Mesodermal cell (in vitro differentiated cells): ENCODE results near the gene ZFP3.
"Not testable (repeated sequence)": the region's sequence is repeated elsewhere in the genome, so short reads cannot be mapped to it uniquely, and the experiment has no call there.

Experiments
- H3K27ac ChIP-seq: 2 replicates; pipeline ENCODE4 v1.7.0; 2013; ENCODE audit warnings: mild to moderate bottlenecking, low read depth, low read length, moderate library complexity; ENCODE audit not compliant: severe bottlenecking
- H3K36me3 ChIP-seq: 2 replicates; pipeline ENCODE4 v1.7.1; 2013; ENCODE audit warnings: mild to moderate bottlenecking, low read length, moderate library complexity; ENCODE audit not compliant: control insufficient read depth, insufficient read depth
- H3K4me1 ChIP-seq: one replicate; pipeline ENCODE4 v1.7.1; 2013; ENCODE audit warnings: mild to moderate bottlenecking, low read length; ENCODE audit not compliant: insufficient read depth, control insufficient read depth, poor library complexity, severe bottlenecking
- H3K4me3 ChIP-seq: 2 replicates; pipeline ENCODE4 v1.7.0; 2013; ENCODE audit warnings: low read length, control low read depth, mild to moderate bottlenecking; ENCODE audit not compliant: insufficient read depth, poor library complexity, severe bottlenecking; ENCODE audit errors: extremely low read depth
- H3K9me3 ChIP-seq: 2 replicates; pipeline ENCODE4 v1.7.1; 2013; ENCODE audit warnings: mild to moderate bottlenecking, low read length, moderate library complexity; ENCODE audit not compliant: control insufficient read depth
- WGBS, 2 experiments: methylation state at CpG; one replicate each; pipeline ENCODE4 v1.1.5; 2013; ENCODE audit warnings: missing lambda C conversion rate in 2 of 2; ENCODE audit not compliant: insufficient coverage in 2 of 2; 5-methylcytosine and 5-hydroxymethylcytosine counted together

Gene ZFP3

GRCh38 chr17:5133311-5133710 is 55.0 kb downstream of the ZFP3 start:
- Histone ChIP-seq H3K4me1 (no peaks in the 10 kb centered on the region), H3K4me3 (no peak overlapping the region), H3K9me3 (no peaks in the 10 kb centered on the region), H3K27ac (no peak overlapping the region), H3K36me3 (no peaks in the 10 kb centered on the region)
- 92 to 94% methylated on average over 4 to 6 of the region's 8 CpGs for WGBS, 2 experiments

DNA sequence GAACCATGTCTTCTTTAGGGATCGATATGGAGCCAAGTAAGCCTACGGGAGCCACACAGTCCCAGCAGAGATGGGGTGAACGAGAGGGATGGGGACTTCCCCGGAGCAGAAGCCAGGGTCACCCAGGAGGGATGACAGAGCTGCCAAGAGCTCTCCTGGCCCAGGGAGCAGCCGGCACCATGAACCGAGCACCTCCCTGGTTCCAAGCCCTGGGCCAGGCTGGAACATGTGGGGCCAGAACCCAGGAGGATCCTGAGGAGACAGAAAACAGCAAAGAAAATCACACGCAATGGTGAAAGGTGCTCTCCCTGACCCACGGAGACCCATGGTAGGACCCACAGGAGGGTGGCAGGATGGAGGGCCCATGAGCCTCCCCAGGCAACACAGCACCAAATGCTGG is 55.7 kb downstream of the ZFP3 start:
- H3K9me3 ChIP-seq, H3K4me1 ChIP-seq, H3K27ac ChIP-seq, H3K36me3 ChIP-seq, H3K4me3 ChIP-seq: not testable (repeated sequence)
- WGBS, 2 experiments, result 93 to 97% methylated on average over 7 to 8 of the region's 8 CpGs

GRCh38 chr17:5134571-5134970 is 56.3 kb downstream of the ZFP3 start:
- H3K4me1 ChIP-seq, H3K36me3 ChIP-seq, H3K27ac ChIP-seq, H3K4me3 ChIP-seq, H3K9me3 ChIP-seq: not testable (repeated sequence)
- WGBS, 2 experiments, result 86 to 91% methylated on average over 8 to 11 of the region's 11 CpGs

GRCh38 chr17:5135131-5135712 is 57.0 kb downstream of the ZFP3 start:
- not testable (repeated sequence) for H3K27ac ChIP-seq, H3K9me3 ChIP-seq, H3K36me3 ChIP-seq, H3K4me3 ChIP-seq, H3K4me1 ChIP-seq
- 91 to 93% methylated on average over 6 of the region's 8 CpGs for WGBS, 2 experiments

DNA sequence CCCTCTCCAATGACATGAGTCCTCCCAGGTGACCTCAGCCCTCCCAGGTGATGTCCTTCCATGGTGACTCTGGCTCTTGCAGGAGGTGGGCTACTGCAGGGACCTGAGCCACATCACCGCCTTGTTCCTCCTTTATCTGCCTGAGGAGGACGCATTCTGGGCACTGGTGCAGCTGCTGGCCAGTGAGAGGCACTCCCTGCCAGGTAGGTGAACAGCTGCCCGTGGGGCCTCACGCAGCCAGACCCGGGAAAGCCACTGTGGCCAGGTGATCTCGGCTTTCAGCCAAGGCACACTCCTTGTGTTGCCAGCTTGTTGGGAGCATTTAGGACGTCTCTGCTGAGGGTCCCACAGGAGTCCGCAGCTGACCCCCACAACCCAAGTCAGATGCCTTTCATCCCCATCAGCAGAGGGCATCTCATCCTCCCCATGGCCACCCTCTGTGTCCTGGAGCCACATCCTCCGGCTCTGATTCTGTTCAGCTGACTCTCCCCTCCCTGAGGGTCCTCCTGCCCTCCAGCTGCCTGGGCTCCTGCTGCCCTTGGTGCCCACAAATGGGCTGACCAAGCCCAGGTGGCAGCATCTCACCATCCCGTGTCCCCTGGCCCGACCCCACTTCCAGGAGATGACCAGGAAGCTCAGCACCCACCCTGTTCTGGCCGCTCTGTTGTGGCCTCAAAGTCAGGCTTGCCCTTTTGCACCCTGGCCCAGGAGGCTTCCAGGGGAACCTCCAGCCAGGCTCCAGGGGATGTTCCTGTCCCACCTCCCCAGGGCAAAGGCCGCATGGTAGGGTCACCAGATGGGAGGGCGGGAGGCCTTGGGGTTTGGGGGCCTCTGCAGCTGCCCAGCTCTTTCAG is 57.7 kb downstream of the ZFP3 start:
- no peaks in the 10 kb centered on the region for H3K4me1 ChIP-seq
- no peak overlapping the region for H3K27ac ChIP-seq
- H3K36me3 ChIP-seq, result no peaks in the 10 kb centered on the region
- no peaks in the 10 kb centered on the region for H3K9me3 ChIP-seq
- WGBS, 2 experiments, result 73 to 77% methylated on average over 11 to 13 of the region's 14 CpGs
- H3K4me3 ChIP-seq, result no peak overlapping the region

DNA sequence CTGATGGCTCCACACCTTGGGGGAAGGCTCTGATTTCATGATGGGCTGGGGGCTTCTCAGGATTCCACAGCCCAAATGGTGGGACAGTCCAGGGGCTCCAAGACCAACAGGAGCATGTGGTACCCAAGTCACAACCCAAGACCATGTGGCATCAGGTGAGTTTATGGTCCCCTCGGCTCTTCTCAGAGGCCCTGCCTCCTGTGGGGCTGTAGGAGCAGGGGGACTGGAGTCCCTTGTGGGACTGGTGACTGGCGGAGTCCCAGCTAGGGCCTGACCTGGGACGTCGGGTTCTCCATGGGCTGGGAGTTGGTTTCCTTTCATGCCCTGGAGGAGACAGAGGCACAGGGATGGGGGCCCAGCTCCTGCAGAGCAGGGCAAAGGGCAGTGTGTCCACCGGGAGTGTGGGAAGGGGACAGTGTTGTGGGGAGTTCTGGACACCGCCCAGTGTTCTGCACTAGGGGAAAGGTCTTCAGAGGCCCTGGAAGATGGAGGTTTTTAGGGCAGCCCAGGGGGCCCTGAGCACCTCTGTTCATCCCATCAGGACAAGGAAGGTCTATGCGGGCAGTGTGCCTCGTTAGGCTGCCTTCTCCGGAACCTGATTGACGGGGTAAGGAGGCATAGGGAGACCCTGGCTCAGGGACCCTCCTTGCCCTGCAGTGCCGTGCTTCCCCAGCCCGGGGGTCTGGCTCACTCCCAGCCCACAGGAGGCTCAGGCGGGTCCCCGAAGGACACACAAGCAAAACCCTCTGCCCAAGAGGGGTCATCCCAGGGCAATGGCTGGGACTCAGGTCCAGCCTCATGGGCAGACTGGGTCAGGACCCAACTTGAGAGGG is 58.5 kb downstream of the ZFP3 start:
- H3K9me3 ChIP-seq, H3K27ac ChIP-seq, H3K4me3 ChIP-seq, H3K4me1 ChIP-seq, H3K36me3 ChIP-seq: not testable (repeated sequence)
- WGBS, 2 experiments, result 94 to 98% methylated on average over 11 to 12 of the region's 14 CpGs

DNA sequence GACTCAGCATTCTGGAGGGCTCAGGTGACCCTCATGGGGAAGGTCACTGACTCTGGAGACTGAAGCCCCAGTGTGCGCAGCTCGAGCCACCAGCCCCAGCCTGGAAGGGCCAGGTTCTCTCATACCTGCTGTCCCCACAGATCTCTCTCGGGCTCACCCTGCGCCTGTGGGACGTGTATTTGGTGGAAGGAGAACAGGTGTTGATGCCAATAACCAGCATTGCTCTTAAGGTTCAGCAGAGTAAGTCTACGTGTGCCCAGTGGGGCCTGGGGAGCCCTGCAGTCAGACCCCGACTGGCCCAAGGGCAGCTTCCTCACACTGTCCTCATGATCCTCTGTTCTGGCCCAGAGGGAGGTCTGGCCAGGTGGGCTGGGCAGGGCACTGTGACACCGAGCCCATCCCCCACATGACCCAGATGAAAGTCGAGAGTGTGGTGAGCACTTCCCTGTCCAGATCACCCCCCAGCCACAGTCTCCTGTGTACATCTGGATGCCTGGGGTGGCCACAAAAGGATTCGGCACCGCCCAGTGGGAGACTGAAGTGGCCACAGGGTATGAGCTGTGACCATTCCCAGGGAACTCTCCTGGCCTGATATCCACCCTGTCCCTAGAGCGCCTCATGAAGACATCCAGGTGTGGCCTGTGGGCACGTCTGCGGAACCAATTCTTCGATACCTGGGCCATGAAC is 59.4 kb downstream of the ZFP3 start:
- not testable (repeated sequence) for H3K36me3 ChIP-seq, H3K9me3 ChIP-seq, H3K4me3 ChIP-seq, H3K27ac ChIP-seq, H3K4me1 ChIP-seq
- WGBS, 2 experiments, result 89 to 97% methylated on average over 10 to 12 of the region's 15 CpGs

GRCh38 chr17:5138198-5138544 is 59.9 kb downstream of the ZFP3 start:
- 90 to 99% methylated on average over 3 to 9 of the region's 9 CpGs for WGBS, 2 experiments
- H3K27ac ChIP-seq, H3K36me3 ChIP-seq, H3K4me3 ChIP-seq, H3K4me1 ChIP-seq, H3K9me3 ChIP-seq: not testable (repeated sequence)

DNA sequence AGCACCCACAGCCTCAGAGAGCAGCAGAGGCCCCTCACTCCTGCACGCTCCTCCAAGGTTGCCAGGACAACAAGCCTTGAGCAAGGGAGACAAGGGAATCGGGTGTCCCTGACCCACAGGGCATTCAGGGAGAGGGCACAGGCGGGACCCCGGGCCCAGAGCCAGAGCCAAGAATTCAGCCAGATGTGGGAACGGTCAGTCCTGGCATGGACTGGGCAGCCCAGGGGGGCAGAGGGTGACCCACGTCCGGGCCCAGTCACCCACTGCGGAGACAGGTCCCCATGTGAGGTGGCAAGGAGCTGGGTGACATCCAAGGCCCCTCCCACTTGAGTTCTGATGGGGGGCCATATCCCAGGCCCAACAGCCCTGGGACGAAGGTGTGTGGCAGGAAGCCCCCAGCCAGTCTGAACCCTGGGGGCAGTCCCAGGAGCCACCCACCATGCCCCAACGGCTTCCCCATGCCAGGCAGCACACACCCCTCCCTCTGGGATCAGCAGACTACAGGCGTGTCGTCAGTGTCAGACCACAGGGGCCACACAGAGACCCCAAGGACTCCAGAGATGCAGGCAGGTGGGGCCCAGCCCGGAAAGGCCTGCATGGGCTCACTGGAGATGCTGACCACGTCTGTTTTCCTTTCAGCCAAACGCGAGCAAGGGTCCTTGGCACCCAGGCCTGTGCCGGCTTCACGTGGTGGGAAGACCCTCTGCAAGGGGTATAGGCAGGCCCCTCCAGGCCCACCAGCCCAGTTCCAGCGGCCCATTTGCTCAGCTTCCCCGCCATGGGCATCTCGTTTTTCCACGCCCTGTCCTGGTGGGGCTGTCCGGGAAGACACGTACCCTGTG is 60.6 kb downstream of the ZFP3 start:
- Histone ChIP-seq H3K4me3 (no peak overlapping the region), H3K9me3 (no peaks in the 10 kb centered on the region), H3K4me1 (no peaks in the 10 kb centered on the region), H3K27ac (no peak overlapping the region), H3K36me3 (no peaks in the 10 kb centered on the region)
- 92 to 94% methylated on average over 19 to 23 of the region's 24 CpGs for WGBS, 2 experiments

DNA sequence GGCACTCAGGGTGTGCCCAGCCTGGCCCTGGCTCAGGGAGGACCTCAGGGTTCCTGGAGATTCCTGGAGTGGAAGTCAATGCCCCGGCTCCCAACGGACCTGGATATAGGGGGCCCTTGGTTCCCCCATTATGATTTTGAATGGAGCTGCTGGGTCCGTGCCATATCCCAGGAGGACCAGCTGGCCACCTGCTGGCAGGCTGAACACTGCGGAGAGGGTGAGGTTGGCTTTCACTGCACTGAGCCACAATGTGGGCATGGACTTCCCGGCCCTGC is 61.1 kb downstream of the ZFP3 start:
- H3K4me1 ChIP-seq, result no peaks in the 10 kb centered on the region
- no peaks in the 10 kb centered on the region for H3K36me3 ChIP-seq
- H3K9me3 ChIP-seq, result no peaks in the 10 kb centered on the region
- no peak overlapping the region for H3K4me3 ChIP-seq
- WGBS, 2 experiments, result 85 to 93% methylated on average over 5 of the region's 5 CpGs
- no peak overlapping the region for H3K27ac ChIP-seq
